HEK293 (cell line): ENCODE results near the gene RGL2.

Source experiments
- GLI4 ChIP-seq: fragments of 450-650 bp; formaldehyde crosslinking; IDR thresholded peaks from 2 replicates; pipeline ENCODE4 v1.5.1; 2016; ENCODE audit warnings: missing biosample characterization, missing genetic modification characterization
- HOXD13 ChIP-seq: sonication (generic); formaldehyde crosslinking; IDR thresholded peaks from 2 replicates; pipeline ENCODE4 v1.8.0; 2022; ENCODE audit warnings: missing genetic modification reagents, borderline replicate concordance
- INSM2 ChIP-seq: fragments of 450-650 bp; formaldehyde crosslinking; IDR thresholded peaks from 2 replicates; pipeline ENCODE4 v1.5.1; 2016; ENCODE audit warnings: missing biosample characterization, missing genetic modification characterization
- ZNF121 ChIP-seq: fragments of 450-650 bp; formaldehyde crosslinking; IDR thresholded peaks from 2 replicates; pipeline ENCODE4 v1.5.1; 2016; ENCODE audit warnings: missing biosample characterization, missing genetic modification characterization
- ZNF184 ChIP-seq: fragments of 450-650 bp; IDR thresholded peaks from 2 replicates; pipeline ENCODE4 v1.5.1; 2018; ENCODE audit warnings: missing biosample characterization, mild to moderate bottlenecking, missing genetic modification characterization
- ZNF274 ChIP-seq, 2 experiments: fragments of 200-500 bp in 1 of 2; fragments of 450-650 bp in 1 of 2; sonication (Bioruptor generic) in 1 of 2; formaldehyde crosslinking in 1 of 2; IDR thresholded peaks; 2 replicates each; pipeline versions ENCODE4 v1.5.1 to v1.6.1; 2014 to 2016; ENCODE audit warnings: borderline replicate concordance in 1 of 2, inconsistent platforms in 1 of 2, low read length in 1 of 2, missing biosample characterization in 1 of 2, missing genetic modification characterization in 1 of 2
- ZNF610 ChIP-seq: fragments of 450-650 bp; formaldehyde crosslinking; IDR thresholded peaks from 2 replicates; pipeline ENCODE4 v1.5.1; 2016; ENCODE audit warnings: missing biosample characterization, missing genetic modification characterization, borderline replicate concordance
- ZNF785 ChIP-seq: fragments of 450-650 bp; formaldehyde crosslinking; IDR thresholded peaks from 2 replicates; pipeline ENCODE4 v1.5.1; 2016; ENCODE audit warnings: missing biosample characterization, missing genetic modification characterization
- TF ChIP-seq, protein P1 (sequence below): fragments of 450-650 bp; formaldehyde crosslinking; IDR thresholded peaks from 2 replicates; pipeline ENCODE4 v1.5.1; 2016; ENCODE audit warnings: missing biosample characterization, missing genetic modification characterization
- TF ChIP-seq, protein P2 (sequence below): fragments of 450-650 bp; formaldehyde crosslinking; IDR thresholded peaks from 2 replicates; pipeline ENCODE4 v1.5.1; 2016; ENCODE audit warnings: missing biosample characterization, missing genetic modification characterization
- TF ChIP-seq, protein P3 (sequence below): fragments of 450-650 bp; formaldehyde crosslinking; IDR thresholded peaks from 2 replicates; pipeline ENCODE4 v1.5.1; 2016; ENCODE audit warnings: missing biosample characterization, missing genetic modification characterization, low read depth
- TF ChIP-seq, protein P4 (sequence below): fragments of 450-650 bp; IDR thresholded peaks from 2 replicates; pipeline ENCODE4 v1.5.1; 2018; ENCODE audit warnings: missing biosample characterization, mild to moderate bottlenecking, missing genetic modification characterization
- TF ChIP-seq, protein P5 (sequence below): fragments of 450-650 bp; formaldehyde crosslinking; IDR thresholded peaks from 2 replicates; pipeline ENCODE4 v1.5.1; 2017; ENCODE audit warnings: missing biosample characterization, missing genetic modification characterization

- TF ChIP-seq INSM2 (tag by site-specific recombination) (no peak), HOXD13 (CRISPR knock-in tag) (no peak), ZNF785 (no peak), ZNF274 (IDR thresholded peaks at IDR 0.05; ENCODE audit: low read length) (no peak), ZNF274 (tag by site-specific recombination; IDR thresholded peaks at IDR 0.05; ENCODE audit: borderline replicate concordance) (no peak), ZNF610 (tag by site-specific recombination) (no peak), ZNF121 (tag by site-specific recombination) (no peak), ZNF184 (tag by site-specific recombination) (no peak), GLI4 (tag by site-specific recombination) (no peak)
- TF ChIP-seq, protein P1, sequence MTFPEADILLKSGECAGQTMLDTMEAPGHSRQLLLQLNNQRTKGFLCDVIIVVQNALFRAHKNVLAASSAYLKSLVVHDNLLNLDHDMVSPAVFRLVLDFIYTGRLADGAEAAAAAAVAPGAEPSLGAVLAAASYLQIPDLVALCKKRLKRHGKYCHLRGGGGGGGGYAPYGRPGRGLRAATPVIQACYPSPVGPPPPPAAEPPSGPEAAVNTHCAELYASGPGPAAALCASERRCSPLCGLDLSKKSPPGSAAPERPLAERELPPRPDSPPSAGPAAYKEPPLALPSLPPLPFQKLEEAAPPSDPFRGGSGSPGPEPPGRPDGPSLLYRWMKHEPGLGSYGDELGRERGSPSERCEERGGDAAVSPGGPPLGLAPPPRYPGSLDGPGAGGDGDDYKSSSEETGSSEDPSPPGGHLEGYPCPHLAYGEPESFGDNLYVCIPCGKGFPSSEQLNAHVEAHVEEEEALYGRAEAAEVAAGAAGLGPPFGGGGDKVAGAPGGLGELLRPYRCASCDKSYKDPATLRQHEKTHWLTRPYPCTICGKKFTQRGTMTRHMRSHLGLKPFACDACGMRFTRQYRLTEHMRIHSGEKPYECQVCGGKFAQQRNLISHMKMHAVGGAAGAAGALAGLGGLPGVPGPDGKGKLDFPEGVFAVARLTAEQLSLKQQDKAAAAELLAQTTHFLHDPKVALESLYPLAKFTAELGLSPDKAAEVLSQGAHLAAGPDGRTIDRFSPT, result no peak
- TF ChIP-seq, protein P2, sequence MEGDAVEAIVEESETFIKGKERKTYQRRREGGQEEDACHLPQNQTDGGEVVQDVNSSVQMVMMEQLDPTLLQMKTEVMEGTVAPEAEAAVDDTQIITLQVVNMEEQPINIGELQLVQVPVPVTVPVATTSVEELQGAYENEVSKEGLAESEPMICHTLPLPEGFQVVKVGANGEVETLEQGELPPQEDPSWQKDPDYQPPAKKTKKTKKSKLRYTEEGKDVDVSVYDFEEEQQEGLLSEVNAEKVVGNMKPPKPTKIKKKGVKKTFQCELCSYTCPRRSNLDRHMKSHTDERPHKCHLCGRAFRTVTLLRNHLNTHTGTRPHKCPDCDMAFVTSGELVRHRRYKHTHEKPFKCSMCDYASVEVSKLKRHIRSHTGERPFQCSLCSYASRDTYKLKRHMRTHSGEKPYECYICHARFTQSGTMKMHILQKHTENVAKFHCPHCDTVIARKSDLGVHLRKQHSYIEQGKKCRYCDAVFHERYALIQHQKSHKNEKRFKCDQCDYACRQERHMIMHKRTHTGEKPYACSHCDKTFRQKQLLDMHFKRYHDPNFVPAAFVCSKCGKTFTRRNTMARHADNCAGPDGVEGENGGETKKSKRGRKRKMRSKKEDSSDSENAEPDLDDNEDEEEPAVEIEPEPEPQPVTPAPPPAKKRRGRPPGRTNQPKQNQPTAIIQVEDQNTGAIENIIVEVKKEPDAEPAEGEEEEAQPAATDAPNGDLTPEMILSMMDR (tag by site-specific recombination), result no peak
- TF ChIP-seq, protein P3, sequence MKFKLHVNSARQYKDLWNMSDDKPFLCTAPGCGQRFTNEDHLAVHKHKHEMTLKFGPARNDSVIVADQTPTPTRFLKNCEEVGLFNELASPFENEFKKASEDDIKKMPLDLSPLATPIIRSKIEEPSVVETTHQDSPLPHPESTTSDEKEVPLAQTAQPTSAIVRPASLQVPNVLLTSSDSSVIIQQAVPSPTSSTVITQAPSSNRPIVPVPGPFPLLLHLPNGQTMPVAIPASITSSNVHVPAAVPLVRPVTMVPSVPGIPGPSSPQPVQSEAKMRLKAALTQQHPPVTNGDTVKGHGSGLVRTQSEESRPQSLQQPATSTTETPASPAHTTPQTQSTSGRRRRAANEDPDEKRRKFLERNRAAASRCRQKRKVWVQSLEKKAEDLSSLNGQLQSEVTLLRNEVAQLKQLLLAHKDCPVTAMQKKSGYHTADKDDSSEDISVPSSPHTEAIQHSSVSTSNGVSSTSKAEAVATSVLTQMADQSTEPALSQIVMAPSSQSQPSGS (tag by site-specific recombination), result no peak
- TF ChIP-seq, protein P4, sequence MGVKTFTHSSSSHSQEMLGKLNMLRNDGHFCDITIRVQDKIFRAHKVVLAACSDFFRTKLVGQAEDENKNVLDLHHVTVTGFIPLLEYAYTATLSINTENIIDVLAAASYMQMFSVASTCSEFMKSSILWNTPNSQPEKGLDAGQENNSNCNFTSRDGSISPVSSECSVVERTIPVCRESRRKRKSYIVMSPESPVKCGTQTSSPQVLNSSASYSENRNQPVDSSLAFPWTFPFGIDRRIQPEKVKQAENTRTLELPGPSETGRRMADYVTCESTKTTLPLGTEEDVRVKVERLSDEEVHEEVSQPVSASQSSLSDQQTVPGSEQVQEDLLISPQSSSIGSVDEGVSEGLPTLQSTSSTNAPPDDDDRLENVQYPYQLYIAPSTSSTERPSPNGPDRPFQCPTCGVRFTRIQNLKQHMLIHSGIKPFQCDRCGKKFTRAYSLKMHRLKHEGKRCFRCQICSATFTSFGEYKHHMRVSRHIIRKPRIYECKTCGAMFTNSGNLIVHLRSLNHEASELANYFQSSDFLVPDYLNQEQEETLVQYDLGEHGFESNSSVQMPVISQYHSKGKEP, result no peak
- TF ChIP-seq, protein P5, sequence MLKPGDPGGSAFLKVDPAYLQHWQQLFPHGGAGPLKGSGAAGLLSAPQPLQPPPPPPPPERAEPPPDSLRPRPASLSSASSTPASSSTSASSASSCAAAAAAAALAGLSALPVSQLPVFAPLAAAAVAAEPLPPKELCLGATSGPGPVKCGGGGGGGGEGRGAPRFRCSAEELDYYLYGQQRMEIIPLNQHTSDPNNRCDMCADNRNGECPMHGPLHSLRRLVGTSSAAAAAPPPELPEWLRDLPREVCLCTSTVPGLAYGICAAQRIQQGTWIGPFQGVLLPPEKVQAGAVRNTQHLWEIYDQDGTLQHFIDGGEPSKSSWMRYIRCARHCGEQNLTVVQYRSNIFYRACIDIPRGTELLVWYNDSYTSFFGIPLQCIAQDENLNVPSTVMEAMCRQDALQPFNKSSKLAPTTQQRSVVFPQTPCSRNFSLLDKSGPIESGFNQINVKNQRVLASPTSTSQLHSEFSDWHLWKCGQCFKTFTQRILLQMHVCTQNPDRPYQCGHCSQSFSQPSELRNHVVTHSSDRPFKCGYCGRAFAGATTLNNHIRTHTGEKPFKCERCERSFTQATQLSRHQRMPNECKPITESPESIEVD, result no peak
These were observed 19.5 kb downstream of the RGL2 start for GRCh38 chr6:33279257-33279695.
